Activated CD4-positive, alpha-beta T cell treated with anti-CD3 and anti-CD28 coated beads for 48 hours (primary cell): ENCODE data around the gene TOX2.

Source experiments
- DNase-seq: peaks from one replicate; pipeline ENCODE4 v3.0.0-alpha.2; 2020

The TOX2 gene

DNA sequence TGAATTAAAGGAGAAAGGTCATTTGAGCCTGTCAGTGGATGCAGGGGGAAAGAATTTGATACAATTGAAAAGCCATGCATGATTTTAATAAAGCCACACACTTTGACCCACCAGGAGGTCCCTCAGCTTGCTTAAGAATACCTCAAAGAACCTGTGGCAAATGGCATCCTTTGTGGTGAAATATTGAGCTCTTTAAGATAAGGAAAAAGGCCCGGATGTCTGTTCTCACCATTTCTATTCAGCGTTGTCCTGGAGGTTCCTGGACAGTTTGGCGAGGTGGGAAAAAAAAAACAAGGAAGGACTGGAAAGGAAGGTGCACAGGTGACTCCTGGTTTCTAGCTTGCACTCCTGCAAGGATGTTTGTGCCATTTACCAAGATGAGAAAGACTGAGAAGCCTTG lies 91.0 kb downstream of the TOX2 start:
- DNase-seq = no peak

DNA sequence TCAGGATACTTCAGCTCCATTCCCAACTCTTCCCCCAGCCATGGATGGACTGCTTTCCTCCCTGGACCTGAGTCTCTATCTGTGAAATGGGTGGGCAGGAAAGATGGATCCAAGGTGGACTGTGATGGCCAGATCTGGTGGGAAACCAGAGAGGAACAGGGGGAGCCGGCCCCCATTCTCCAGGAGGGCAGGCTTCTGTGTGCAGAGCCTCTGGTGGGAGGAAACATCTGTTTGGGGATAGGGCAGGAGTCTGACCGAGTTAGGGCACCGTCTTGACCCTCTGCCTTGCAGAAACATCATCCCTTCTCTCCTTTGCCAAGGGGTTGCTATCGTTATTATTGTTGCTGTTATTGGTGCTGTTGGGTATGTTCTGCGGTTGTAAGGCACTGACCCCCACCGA lies 91.5 kb downstream of the TOX2 start:
- no peak for DNase-seq

DNA sequence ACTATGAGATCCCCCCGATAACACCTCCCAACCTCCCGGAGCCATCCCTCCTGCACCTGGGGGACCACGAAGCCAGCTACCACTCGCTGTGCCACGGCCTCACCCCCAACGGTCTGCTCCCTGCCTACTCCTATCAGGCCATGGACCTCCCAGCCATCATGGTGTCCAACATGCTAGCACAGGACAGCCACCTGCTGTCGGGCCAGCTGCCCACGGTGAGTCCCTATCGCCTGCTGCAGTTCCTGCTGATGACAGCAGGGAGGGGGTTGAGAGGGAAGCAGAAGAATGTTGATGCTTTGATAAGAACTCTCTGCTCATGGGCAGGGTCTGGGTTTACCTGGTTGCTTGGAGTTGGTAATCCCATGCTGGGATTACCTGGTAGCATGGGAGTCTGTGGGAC lies 91.9 kb downstream of the TOX2 start:
- DNase-seq = no peak

DNA sequence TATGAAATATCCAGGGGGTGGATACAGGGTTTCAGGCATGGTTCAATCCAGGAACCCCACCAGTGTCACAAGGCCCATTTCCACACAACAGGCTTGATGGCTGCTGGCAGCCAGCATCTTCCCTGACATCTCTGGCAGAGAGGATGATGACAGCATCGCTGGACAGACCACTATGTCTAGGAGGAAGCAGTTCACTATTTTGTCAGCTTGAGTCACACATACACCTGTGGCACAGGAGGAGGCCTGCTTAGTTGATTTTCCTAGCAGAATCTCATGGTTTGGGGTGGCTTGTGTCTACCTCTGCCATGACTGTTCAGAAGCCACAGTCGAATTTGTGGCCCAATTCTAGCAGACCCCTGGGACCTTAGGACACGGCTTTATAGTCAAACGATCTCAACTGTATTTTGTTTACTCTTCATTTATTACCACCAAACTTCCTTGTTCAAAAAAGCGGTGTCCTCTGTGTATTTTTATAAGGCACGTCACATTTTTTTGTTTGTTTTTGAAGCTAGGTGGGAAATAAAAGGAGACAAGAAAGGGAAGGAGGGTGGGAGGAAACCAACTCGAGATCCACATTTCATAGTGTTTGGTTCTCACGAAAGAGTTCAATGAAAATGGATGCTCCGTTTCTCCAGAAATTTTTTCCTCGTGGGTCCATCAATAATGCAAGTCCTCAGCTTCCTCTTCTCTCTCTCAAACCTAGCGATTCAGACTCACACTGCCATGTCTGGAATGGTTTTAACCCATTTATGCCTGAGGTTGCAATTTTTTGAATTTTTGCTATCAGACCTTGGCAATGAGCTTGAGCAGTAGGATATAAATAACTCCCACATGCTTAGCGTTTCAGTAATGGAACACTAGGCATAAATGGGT lies 94.4 kb downstream of the TOX2 start:
- DNase-seq = no peak

DNA sequence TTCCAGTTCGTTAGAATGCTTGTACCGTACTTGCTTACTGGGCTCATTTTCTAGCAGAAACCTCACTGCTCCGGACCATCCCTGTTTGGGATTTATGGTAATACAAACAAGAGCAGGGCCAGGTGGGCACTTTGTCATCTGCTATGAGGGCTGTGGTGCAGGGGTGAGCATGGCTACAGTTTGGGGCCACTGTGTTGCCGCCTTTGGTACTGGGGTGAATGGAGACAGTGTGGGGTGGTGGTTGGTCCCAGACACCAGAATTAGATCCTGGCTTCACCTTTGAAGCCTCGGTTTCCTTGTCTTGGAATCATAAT lies 95.0 kb downstream of the TOX2 start:
- DNase-seq = no peak

DNA sequence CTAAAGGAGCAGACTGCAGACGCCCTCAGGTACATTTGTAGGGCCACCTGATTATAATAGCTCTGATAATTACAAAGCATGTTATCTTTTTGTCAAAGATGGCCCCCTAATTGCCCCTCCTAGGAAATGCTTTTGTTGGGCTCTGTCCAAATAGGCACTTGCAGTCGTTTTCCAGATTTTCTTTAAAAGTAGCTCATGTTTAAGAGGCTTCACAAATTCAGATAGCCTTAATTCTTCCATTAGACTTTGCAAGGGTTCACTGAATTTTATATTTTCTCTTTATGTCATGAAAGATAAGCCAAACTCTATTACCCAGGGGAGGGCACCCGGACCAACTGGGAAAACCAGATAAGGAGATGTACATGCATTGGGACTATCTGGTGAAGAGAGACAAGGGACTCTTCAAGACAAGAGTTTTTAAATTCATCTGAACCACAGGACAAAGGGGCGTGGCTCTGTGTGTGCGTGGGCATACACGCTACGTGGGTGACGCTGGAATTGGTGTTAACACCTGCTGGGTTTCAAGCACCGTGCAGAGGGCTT lies 95.6 kb downstream of the TOX2 start:
- peak; percentile 24 for DNase-seq

DNA sequence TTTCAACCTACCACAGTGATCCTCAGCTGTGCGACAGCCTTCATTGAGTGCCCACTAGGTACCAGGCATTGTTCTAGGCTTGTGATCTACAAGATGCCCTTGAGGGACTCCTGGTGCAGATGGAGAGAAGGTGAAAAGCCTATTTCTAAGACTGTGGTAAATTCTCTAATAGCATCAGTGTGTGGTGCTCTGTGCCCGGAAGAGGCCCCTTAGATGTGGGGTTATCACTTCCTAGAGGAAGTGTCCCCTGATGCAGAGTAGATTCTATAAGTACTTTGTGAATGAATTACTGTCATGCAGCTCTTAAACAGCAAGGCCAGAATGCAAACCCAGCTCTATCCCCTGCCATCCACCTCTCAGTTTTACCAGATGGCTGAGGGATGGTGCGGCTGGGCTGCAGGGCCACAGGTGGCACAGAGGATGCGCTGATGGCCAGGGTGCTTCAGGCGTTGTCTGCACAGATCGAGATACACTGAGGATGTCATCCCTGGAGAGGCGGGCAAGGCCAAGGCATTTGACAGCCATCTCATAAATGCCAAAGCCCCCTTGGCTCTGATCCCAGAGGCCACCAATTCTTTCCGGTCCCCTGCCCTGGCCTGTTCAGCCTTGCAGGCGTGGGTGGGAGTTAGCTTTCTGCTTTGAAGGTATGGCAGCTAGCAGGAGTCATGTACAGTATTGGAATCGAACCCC lies 96.7 kb downstream of the TOX2 start:
- no peak for DNase-seq

DNA sequence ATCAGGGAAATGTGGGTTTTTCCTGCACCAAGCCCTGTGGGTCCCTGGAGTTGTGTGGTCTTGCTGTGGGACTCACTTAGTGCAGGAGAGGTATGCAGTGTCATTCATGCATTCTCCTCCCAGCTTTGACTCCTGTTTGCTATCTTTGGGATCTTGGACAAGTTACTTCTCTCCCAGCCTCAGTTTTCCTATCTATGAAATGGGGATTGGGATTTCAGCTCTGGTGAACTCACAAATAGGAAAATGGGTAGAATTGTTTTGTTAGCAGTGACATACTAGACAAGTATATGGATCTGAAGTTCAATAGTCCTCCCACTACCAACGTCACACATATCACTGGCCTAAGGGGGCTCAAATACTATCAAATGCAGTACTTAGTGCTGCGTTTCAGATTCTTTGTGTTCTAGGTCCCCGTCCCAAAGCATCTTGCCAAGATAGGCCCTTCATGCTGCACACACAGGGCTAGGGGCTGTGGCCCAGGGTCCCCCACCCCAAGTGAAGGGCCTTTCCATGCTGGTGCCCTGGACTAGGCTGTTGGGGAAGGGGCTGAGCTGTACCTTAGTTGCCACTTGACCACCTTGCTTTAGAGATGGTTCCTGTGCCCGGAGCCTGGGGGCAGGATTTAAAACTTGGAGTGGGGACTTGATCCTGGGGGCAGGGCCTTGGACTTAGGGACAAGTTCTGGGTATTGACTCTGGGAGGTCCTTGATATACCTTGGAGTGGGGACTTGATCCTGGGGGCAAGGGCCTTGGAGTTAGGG lies 98.0 kb downstream of the TOX2 start:
- DNase-seq = no peak

DNA sequence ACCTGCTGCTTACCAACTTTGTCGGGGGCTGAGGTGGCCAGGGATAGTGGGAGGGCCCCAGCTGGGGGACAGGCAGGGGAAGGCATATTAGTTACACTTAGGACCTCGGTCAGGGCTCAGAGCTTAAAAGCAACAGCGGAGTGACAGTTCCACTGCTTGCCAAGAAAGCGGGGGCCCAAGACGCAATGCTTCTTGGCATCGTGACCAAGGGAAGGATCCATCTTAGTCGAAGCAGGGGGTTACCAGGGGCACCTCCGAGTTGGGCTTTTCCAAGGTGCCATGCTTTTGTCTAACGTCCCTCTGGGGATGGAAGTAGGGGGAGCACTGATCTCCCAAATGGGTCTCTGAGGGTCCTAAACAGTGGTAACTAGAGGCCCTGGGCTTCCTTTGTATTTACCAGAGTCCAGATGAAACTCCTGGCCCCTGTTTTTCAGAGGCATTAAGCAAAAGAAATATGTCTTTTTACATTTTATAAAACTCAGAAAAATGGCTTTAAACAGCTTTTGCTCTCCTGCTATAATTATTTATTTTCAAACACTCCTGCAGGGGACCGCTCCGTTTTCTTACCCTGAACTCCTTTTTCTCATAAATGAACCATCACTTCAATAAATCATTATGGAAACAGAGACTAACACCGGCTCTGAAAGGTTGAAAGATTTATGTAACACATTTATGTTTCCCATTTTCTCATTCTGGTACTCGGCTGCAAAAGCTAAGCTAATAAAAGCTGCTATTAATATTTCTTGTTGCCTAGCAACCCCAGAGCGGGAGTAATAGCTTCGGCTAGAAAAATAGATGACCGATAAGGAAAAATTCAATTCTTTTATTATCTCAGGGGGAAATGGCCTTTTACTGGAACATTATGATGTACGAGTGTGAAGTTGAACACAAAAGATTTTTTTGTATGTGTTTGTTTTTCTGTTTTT lies 100.4 kb downstream of the TOX2 start:
- DNase-seq = no peak

DNA sequence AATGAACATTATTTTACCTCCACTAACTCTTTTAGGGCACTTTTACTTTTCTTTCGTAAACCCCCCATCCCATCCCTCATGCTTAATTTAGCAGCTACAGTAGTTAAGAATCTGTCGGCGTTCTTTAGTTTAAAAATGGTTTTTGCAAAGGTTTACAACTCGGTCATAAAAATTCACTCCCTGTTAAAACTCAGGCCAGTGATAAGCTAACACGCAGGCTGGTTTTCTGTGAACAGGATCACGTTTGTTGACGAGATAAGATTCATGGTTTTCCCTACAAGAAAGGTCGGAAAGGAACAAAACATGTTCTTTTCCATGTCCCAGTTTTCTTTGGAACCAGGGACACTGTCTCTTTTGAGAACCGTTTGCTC lies 101.1 kb downstream of the TOX2 start:
- no peak for DNase-seq

DNA sequence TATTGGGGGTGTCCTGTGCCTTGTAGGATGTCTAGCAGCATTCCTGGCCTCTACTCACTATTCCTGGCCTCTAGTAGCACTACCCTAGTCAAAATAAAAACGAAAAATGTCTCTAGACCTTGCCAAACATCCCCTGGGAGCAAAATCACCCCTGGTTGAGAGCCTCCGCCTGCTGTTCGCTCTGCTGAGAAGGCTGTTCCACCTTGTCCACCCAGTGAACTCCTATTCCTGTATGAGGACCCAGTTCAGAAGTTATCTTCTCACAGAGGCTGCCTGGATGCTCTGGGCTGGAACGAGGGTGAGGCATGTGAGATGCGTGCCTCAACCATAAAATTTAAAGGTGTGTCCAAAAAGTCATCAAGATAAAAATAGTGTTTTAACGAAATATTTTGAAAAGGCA lies 101.9 kb downstream of the TOX2 start:
- no peak for DNase-seq

DNA sequence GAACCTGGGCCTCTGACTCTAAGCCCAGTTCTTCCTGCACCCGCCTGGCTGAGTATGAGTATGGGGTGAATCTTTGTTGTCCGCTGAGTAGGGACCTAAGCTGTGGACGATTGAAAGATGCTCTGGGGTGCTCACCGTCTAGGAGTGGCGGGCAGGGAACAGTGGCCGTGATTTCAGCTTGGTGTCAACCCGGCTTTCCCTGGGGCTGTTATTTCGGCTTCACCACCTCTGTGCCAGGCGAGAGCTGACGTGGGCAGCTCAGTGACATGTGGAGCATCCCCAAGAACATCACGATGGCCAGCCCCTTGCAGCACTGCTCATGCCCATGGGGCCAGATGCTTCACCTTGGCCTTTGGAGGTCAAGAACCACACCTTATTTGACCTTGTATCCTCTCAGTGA lies 102.6 kb downstream of the TOX2 start:
- DNase-seq = no peak

DNA sequence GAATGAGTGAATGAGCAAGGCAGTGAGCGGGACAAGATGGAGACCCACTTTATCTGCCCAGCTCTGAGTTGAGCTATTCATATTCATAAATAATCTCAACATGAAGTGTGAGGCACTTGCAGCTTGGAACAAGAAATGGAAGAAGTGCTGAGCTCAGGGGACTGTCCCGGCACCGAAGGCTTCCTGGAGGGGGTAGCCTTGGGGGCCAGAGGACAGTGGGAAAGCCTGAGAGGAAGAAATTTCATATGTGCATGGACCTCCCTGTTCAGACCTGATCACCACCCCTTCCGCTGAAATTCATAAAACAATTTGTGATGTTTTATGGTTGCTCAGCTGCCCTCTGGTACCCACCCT lies 103.2 kb downstream of the TOX2 start:
- DNase-seq = no peak

DNA sequence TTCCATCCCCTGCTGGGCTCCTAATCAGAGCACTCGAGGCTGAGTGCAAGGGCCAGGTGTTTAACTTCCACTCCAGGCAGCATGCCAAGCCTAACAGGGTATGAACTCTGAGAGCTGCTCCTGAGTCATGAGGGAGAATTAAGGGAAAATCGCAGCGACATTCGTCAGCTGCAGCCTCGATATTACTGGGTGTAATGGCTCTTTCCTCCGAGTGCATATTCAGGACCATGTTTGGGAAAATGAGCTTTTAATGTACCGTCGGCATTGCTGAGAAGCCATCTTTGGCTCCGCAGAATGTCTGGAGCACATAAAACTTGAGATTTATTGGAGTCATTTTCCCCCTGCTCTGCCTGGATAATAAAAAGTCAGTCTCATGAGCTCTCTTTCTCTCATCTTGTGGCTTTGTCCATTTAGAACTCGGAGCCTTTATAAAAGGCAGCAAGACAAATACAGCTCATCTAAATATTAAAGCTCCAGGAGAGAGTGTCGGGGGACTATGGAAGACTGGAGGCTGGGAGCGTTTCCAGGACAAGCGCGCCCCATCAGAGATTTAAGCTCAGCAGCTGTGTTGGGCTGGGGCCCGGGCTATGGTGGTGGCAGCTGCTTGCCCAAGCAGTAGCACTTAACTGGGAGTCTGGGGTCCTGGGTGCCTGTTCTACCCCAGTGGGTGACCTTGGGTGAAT lies 103.7 kb downstream of the TOX2 start:
- no peak for DNase-seq

DNA sequence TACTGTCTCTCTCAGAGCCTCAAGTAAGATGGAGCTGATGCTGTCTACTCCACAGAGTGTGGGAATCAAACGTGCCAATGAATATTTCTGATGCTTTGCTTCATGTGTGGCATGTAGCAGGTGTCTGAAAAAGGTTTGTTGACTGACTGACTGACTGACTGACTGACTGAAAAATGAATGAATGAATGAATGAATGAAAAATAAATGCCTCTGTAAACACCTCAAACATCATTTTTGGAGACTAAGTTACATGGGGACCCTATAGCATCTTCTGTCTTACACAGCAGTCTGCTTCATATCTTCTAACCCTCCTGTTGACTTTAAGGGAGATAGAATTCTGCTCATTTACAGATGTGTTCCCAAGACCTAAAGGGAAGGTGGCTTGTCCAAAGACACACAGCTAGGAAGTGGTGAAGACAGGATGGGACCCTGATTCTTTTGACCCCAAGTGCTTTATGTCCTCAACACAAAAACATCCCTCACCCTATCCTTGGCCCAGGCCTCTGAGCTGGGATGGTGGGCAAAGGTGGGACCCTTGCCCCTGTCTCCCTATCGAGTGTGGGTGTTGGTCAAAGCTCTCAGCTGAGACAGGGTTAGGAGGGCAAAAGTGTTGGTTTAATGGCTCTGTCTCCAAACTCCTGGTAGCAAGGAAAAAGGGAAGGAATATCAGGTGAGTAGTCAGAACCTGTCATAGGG lies 104.4 kb downstream of the TOX2 start:
- no peak for DNase-seq

DNA sequence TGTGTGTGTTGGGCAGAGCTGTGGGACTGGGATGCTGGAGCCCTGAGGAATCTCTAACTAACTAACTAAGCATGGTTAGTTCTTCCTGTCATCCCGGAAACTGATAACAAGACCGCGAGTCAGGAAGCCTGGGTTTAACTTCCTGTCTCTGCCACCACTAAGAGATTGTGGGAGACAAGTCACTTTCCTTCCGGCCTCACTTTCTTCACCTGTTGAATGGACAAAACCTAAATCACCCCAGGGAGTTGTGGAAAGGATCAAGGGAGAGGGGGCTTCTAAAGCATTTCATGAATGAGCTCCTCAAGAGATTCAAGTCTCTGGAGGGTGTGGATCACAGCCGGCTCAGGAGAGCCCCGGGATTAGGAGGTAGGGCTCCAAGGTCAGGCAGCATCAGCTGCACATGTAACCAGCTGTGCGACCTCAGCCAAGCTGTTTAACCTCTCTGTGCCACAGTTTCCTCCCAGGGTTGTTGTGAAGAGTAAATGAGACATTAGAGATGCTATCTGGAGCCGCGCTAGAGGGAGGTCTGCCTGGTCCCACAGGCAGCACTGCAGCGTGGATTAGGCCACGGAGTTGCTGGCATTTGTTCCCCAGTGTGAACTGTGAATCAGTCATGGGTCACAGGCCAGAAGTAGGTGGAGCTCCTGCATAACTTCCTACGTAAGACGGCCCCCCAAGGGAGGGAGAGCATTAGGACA lies 105.1 kb downstream of the TOX2 start:
- DNase-seq = peak; percentile 34

DNA sequence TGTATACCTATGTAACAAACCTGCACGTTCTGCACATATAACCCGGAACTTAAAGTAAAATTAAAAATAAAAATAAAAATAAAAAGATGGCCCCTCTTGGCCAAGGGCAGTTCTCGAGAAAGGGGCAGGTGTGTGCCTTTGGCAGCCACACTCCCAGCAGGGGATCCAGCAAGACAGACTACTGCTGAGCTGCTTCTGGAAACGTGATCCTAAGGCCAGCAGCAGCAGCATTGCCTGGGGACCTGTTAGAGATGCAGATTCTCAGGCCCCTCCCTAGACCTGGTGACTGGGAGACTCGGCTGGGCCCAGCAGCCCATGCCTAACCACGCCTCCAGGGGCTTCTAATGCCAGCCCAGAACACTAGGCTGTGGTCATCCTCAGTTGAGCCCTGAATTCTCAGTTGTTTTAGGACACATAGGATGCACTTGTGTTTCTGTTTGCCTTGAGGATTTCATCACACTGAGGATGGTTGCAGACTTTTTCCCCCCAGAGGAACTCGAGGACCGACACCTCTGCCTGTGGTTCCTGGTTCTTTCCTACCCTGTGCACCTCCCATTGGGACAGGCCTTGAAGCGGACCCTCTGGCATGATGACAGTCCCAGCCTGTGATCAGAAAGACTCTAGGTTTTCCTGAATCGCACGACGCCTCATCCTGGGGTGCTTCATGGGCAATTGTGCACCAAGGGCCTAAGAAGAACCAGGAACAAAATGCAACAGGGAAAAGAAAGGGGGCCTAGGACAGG lies 105.9 kb downstream of the TOX2 start:
- DNase-seq = no peak

DNA sequence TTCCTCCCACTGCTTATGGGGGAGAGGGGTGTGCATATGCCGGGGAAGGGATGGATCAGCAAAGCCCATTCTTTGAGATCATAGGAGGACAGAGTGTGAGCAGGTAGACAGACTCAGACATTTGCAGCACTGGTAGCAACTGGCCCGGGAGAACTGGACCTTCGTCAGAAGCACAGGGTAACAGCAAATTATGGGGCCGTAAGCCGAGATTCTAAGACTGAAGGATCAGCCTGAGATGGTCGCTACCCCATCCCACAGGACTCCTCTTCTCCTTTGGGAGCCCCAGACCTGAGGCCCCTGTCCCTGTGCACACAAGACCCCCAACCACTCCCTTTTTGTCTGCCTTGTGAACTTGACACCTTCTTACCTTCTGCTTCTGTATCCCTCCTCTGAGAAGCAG lies 106.5 kb downstream of the TOX2 start:
- DNase-seq = no peak

DNA sequence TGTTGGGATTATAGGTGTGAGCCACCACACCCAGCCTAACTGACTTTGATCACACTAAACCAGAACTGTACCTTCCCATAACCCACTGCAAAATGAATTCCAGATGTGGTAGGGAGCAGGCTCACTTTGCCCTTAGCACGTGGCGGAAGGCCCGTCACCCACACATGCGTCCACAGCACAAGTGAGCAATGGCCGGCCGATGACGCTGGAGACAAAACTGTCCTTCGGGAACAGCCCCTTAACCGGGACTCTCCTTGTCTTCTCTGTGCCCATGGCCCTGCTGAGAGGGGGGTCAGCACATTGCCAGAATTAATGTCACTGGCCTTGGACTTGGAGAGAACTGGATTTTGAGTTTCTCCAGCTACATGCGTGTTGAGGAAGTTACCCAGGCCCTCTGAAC lies 107.2 kb downstream of the TOX2 start:
- no peak for DNase-seq

DNA sequence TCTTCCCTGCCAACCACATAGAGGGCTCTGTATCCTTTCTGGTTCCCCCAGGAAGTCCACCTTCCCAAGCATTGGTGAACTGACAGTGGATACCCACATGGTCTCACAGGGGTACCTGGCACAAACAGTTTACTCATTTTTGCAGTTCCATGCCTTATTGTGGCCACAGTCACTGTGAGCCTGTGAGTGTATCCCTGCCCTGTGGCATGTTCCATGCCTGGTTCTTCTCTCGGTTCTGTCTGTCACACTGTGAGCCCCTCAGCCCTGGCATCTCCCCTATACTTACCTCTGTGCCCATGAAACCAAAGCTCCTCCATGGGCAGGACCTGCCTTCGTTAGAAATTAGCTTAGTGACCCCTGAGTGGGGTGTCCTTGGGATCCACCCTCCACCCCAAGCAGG lies 107.8 kb downstream of the TOX2 start:
- no peak for DNase-seq
